HG03521 (cell line): ENCODE measurements around the gene DNAJB12.
"Not testable (repeated sequence)": the region's sequence is repeated elsewhere in the genome, so short reads cannot be mapped to it uniquely, and the experiment has no call there.

Source experiments
- ATAC-seq: cut with Tn5 transposase; IDR thresholded peaks from one replicate; pipeline ENCODE4 v1.9.1; 2021; ENCODE audit warnings: mild to moderate bottlenecking, moderate library complexity; ENCODE audit not compliant: unreplicated experiment

Gene DNAJB12

GRCh38 chr10:72297281-72297804 is 57.4 kb downstream of the DNAJB12 start:
- peak; percentile 53 for ATAC-seq

- not testable (repeated sequence) for ATAC-seq
Observed at GRCh38 chr10:72296829-72297280, 57.9 kb downstream of the DNAJB12 start.

GRCh38 chr10:72295330-72295910 is 59.3 kb downstream of the DNAJB12 start:
- ATAC-seq: no peak

DNA sequence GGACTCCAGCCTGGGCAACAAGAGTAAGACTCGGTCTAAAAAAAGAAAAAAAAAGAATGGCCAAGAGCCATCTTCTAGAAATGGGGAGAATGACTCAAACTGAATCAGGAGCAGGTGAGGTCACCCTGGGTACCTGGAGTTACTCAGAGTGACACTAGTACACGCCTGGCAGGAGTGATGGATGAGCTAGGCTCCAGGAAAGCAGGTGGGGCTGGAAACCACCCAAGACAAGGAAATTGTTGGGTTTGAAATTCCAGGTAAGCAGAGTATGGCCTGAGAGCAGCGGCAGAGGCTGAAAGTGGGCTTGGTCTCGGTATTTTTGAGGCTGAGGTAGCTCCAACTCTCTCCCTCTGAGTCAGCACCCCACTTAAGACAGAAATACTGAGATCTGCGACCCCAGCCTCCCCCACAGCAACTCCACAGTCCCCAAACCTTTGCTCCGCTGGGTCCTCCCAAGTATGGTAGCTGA is 62.5 kb downstream of the DNAJB12 start:
- no peak for ATAC-seq

DNA sequence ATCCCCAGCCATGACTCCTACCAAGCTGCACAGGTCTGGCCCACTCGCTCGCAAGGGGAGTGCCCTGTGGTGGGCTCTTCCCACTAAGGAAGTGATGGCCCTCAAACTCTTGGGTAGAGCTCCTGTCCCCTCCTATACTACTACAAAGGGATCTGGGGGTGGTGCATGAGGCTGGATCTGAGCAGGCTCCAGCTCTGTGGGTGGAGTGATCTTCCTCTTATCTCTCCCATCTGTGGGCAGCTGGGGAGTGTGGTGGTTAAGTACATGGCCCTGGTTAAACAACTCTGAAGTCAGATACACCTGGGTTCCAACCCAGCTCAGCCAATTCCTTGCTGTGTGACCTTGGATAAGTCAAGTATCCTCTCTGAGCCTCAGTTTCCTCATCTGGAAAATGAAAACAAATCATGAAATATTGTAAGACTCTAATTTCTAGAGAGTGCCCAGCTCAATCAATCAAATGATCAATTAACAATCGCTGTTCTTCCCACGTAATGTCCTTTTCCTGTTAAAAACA is 63.6 kb downstream of the DNAJB12 start:
- ATAC-seq: no peak

- no peak for ATAC-seq
Observed at GRCh38 chr10:72285972-72286521, 68.7 kb downstream of the DNAJB12 start.

DNA sequence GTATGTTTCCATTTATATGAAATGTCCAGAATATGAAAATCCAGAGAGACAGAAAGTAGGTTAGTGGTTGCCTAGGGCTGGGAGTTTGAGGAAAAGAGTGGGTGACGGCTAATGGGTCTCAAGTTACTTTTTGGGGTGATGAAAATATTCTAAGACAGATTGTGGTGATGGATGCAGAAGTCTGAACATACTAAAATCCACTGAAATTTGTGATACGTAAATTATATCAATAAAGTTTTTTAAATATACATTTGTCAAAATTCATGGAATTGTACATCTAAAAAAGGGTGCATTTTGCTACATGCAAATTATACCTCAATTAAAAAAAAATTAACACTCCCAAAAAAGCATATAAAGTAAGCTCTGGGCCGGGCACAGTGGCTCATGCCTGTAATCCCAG is 71.6 kb downstream of the DNAJB12 start:
- ATAC-seq: no peak
